NCI-H1048 (cell line): ENCODE measurements around the gene FHL2.

ENCODE experiments used
- DNase-seq: peaks from one replicate; lab custom pipeline; 2025; lab: John Stamatoyannopoulos, UW

Gene FHL2

DNA sequence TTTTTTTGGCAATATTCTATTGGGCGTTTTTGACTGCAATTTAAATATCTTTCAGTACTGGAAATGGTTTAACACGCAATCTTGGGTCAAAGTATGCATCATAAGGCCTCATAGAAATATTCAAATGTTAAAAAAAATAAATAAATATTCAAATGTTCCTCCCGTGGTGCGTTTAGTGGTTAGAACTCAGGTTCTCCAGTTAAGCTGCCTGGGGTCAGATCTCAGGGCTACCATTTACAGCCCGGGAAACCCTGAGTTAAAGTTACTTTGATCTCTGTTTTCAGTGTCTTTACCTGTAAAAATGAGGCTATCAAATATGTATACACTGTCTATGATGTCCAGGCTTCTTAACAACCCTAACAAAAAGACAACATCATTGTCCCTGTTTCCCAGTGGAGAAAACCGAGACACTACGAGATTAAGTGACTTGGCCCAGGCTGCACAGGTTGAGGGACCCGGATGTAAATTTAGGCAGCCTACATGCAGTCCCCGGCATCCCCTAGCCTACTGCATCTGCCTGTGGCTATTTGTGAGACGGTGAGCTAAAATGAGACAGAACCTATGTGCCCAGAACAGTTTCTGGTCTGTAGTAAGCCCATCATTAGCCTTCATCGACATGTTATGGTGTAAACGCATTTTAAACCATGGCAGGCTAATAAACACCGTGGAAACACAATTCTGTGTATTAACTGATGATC lies 1.7 kb downstream of the FHL2 start:
- DNase-seq, result no peak

DNA sequence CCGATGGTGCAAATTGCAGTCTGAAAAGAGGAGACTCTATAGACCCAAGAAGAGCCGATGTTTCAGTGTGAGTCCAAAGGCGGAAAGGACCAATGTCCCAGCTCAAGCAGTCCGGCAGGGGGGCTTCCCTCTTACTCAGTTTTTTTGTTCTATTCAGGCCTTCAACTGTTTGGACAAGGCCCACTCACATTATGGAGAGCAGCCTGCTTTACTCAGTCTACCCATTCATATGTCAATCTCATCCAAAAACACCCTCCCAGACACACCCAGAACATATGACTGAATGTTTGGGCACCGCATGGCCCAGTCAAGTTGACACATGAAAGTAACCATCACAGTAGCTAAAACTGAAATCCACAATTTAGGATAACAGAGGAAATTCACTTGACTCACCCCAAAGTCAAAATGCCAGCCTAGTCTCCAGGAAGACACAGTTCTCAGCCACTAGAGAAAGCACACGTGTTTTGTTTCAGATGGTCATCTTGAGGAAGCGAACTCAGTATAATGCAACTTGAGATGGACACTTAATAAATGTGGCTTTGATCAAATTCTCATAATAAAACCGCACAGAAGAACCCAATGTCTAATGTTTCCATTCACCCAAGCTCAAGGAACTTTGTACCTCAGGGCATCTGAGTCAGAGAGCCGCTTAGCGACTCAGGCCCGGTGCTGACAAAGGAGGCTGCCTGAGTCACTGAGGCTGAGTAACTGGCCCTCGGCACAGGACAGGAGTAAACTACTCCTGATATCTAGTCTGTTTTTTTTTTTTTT lies 2.4 kb downstream of the FHL2 start:
- DNase-seq, result no peak

DNA sequence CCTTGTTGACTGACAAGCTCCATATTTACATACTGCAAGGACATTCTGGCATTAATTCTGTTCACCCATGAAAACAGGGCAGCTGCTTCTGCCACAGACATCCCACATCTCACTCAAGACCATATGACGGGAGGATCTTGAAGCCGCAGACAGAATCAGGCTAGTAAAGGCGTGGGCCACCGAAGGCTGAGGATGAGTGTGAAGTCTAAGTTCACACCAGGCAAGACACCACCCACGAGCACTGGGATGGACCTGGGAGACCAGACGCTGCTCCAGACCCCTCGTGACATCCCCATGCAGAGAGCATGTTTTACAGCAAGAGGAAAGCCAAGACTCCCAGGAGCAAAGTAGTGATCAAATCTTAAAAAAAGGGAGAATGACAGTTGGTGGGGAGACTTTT lies 3.2 kb downstream of the FHL2 start:
- DNase-seq, result no peak

DNA sequence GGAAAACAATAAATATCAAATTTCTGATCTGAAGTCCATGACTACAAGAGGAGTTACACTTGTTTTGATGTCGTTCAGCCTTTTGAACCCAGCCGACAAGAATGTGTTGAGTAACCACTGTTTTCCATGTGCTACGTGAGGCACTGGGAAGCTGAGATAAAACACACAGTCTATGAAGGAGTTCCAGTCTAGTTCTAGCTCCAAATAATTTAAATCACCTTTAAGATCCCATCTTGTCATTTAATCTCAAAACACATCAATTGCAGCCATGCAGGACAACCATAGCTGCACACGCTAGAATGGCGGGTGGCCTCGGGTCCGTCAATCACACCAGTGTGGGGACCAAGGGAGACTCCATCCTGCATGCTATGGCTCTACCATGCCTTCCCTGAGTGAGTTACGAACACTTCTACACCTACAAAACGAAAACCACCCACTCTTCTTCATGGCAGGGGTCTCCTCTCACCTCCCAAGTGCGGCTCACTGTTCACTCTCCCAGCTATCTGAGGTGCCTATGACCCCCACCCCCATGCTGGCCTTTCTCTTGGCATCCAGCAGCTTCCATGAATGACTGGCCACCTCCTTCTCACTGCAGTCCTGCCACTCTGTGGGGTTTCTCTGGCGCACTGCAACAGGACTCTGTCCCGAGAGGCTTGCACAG lies 3.8 kb downstream of the FHL2 start:
- DNase-seq, result no peak

DNA sequence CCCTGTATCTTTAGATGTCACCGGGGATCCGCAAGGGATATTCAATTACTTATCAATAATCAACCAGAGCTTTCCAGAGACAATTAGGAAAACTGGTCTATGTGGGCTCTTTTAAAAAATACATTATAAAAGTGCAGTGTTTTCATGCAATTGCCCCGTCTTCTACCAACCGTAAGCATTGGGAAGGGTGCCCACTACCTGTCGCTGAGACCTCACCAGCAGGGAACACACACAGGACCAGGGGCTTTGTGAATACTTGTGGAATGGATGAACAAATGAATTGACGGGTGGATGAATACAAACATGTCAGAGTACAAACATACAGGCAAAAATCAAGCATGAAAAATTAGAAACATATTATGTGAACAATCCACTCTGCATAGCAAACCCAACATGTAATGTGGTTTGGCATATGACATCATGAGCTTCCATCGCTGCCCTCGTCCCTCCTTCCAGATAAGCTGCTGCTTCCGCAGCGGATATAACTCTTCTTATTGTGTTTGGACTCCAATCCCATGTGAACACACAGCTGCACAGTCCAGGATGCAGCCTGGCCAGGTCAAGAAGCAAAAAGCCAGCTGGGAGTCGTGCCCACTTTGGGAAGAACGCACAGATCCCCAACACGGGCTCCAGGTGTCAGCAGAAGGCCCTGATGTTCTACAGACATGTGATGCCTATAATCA lies 5.3 kb downstream of the FHL2 start:
- DNase-seq, result no peak

DNA sequence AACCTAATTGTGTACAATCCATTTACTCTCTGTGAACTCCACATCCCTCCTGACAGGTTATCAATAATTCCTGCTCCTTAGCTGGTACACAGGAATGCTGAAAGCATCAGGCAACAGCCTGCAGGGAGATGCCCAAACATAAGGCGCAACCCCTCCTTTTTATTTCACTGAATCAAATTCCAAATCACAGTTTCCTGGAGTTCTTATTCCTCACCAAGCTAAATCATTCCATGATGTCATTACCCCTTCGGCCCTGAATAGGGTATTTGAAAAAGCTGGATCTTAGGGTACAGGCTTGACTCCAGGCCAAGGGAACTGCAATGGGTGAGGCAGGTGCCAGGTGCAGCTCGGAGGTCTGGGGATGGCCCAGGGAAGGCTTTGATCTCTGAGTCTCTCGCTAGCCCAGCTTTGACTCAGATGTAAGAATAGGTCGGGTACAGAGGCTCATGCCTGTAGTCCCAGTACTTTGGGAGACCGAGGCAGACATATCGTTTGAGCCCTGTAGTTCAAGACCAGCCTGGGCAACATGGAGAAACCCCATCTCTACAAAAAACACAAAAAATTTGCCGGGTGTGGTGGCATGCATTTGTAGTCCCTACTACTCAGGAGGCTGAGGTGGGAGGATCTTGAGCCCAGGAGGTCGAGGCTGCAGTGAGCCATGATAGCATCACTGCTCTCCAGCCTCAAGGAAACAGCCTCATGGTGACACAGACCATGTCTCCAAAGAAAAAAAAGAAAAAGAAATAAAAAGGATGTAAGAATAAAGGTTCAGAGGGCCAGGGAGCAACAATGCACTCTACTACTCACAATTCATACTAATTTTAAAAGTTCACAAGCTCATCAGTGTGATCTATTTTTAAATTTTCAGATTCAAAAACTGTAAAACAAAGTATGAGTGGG lies 6.8 kb downstream of the FHL2 start:
- DNase-seq, result no peak

DNA sequence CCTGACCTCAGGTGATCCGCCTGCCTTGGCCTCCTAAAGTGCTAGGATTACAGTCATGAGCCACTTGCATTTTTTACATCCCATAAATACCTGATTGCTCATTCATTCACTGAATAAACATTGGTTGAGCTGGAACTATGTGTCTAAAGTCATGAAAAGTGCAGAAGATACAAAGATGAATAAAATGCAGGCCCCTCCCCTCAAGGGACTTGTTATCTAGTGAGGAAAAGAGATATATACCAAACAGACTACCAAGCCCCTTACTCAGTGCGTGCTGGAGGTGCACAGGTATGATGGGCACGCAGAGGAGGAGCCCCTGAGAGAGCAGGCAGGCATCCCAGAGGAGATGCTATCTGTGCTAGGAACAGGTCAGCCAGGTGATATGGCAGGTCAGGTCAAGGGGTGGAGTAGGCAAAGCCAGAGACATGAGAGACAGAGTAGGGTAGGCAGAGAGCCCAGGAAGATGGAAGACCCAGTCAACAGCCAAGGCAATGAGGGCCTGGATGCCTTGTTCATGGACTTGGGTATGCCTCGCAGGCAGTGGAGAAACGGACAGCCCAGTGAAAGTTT lies 7.7 kb downstream of the FHL2 start:
- no peak for DNase-seq

DNA sequence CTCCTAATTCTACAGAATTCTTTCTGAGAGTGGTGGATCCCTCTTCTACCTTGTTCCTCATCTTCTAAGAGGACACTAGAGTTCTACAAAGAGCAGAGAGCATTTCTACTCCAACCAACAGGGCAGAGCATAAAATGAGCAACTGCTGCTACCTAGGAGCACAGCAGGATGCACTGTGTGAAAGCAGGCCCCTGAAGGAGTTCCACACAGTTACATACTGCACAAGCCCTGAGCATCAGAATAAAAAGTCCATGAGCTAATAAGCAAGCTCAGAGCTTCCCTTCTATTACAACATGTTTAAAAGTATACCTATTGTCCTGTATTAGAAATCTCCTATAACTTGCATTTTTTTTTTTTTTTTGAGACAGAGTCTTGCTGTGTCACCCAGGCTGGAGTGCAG lies 8.4 kb downstream of the FHL2 start:
- DNase-seq, result no peak

DNA sequence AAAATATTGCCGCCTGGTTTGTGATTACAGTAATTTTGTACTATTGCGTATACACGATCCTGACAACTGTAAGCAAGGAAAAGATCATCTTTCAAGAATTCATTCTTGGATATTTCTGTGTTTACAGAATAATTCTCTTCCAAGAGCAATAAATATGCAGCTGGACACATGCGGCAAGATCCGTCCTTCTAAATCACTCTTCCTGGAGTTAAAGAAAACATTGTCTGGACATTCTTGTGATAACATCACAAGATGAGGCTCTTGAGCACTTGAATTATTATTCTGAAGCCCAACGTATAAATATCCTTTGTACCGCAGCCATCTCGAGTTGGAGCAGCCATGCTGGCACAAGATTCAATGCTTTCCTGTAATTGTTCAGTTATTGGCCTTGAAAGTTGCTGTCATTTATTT lies 9.9 kb downstream of the FHL2 start:
- no peak for DNase-seq

DNA sequence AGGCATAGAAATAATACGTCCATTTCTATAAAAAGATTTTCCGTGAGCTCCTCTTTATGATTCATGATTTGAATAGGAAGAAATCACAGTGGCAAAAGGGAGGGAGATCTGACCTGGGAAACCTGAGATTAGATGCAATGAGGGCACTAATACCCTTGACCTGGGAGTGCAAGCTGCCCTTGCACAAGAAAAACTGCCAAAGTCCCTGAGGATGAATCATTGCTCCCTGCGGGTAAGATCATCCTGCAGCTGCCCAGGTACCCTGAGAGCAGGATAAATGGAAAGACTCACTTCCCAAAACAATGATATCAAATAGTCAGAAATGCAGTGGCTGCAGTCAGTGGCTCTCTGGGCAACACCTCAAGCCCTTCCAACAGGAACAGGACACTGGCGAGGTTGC lies 11.6 kb downstream of the FHL2 start:
- no peak for DNase-seq

DNA sequence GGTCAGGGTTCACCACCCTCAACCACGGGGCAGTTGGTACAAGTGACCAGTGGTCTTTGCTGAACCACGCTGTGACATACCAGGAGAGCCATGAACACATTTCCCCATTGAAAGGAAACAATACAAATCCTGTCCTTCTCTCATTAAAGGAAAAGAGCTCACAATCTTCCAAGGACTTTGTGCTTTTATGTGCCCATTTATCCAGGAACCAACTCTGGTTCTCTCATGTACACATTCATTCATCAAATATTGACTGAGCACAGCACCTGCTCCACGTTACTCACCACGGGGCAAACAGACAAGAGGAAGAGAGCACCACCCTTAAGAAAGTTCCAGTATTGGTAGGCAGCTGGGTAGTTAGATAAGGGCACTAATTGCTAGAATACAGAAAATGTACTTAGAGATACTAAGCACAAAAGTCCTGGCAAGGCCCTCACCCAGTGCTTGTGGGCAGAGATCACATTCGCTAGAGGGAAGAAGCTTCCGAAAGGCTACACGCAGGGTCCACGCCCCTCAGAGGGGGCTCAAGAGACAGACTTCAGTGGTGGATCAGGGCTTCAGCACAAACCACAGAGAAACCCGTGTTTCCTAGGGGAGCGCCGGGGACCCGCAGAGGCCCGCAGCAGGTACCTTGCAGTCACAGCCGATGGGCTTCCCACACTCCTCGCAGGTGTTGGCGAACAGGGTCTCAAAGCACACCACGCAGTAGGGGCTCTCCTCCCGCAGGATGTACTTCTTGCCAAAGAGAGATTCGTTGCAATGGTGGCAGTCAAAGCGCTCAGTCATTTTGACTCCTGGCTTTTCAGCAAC lies 12.9 kb downstream of the FHL2 start:
- no peak for DNase-seq

DNA sequence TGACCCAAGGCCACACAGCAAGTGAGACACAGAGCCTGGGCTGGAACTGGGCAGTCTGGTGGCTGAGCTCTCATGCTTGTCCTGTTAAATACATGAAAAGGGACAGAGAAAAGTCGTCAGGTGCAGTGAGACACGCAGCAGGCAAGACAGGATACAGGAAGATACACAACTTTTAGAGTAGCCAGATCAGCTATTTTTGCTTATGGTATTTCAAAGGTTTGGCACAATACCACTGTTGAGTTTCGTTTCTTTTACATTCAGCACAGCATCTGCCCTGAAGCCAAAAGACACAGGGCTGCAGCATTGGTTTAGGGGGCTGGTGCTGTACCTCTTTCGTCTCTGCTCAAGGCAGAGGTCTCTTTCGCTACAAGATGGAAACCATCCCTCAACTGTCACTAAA lies 14.0 kb downstream of the FHL2 start:
- no peak for DNase-seq

DNA sequence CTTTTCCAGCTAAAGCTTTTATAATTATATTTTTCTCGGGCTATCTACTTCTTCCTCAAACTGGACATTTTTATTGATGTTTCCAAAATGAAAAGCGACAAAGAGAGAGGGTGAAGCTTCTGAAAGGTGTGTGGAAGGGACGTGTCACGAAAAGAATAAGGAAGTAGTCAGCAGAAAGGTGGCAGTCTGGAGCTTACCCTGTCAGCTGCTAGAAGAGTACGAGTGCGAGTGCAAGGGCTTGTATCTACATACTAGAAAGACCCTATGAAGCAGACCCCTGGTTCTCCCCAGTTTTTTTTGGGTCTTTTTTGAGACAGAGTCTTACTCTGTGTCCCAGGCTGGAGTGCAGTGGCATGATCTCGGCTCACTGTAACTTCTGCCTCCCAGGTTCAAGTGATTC lies 14.6 kb downstream of the FHL2 start:
- no peak for DNase-seq

DNA sequence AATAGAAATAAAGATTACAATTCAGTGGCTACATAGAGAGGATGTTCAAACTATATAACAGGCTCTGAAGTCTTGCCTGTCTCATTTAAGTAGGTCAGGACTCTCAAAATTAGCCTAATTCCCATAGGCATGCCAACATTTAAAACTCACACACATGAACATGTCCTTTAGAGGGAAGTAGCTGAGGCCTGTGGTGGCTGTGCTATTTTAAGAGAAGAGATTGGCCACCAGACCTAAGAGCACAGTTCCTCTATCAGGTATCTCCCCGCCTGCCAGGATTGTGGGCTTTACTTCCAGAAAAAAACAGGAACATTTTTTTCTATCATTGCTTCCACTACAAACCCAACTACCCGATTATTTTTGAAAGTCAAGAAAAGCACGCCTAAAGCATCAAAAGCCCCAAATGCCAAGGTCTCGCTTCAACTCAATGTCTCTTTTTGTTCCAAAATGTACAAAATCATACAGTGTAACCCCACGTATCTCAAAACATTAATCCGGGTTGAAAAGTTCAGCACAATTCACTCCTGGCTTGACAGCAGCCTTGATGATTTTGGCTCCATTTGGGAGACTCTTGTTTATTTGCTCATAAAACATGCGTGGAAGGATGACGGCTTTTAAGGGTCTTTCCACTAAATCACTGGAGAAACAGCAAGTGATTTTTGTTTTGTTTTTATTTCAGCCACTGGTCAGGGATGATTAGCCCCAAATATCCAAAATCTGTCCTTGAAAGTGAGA lies 15.3 kb downstream of the FHL2 start:
- no peak for DNase-seq

DNA sequence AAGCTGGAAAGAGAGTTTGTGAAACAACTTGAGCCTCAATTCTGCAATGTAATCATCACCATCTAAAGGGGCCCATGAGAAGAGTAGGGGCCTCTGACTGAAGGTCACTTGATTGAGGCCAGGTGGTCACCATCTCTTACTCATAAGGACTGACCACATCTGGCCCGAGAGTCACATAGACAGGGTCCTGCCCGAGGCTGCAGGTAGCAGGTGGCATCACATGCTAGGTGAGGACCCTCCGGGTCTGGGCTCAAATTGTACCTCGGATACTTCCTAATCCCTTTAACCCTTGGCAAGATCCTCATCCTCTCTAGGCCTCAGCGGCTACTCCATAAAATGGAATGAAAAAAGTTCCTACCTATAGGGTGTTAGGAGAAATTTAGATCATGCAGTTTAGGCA lies 16.7 kb downstream of the FHL2 start:
- no peak for DNase-seq

DNA sequence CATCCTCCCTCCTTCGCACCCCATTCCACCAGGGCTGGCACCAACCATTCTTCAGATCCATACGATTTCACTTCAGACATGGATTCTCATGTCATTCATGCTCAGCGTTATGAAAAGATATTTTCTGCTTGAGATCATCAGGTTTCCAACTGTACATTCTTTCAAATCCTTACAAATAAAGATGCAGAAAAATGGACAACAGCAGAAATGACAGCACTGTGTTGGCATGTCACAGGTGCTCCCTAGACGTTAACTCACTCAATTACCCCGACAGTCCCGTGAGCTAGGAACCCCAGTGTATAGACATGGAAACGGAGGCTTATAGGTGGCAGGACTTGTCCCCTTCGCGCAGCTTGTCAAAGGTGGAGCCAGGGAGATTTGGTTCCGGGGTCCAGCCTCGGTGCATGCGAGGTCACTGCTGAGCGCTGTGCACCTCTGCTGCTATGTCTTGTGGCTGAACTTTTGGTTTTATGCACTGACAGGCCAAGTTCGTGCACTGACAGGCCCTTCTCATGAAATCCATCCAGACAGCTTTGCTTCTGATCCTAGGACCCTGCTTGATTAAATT lies 17.7 kb downstream of the FHL2 start:
- no peak for DNase-seq

DNA sequence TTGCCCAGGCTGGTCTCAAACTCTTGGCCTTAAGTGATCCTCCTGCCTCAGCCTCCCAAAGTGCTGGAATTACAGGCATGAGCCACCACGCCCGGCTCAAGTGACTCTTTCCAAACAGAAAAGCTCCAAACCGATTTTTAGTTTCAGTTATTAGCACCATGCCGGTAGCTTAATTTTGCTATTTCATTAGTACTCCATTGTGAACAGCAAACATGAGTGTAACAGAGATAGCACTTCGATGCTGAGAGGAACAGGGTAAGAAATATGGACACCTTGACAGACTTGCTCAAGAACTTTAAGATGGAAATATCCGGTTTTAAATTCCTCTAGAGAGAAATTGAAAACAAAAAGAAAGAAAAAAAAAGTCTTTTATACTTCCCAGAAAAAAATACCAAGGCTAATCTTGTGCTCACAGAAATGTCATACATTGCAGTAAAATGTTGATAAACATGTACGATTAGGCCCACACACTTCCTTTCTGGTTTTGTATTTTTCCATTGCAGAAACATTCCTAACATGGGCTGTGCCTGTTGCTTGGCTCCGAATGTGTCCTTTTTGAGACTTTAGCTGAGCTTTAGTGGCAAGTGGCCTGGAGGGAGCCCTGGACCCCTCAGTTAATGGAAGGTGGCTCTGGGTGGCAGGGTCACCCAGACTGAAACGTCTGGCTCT lies 18.3 kb downstream of the FHL2 start:
- no peak for DNase-seq

DNA sequence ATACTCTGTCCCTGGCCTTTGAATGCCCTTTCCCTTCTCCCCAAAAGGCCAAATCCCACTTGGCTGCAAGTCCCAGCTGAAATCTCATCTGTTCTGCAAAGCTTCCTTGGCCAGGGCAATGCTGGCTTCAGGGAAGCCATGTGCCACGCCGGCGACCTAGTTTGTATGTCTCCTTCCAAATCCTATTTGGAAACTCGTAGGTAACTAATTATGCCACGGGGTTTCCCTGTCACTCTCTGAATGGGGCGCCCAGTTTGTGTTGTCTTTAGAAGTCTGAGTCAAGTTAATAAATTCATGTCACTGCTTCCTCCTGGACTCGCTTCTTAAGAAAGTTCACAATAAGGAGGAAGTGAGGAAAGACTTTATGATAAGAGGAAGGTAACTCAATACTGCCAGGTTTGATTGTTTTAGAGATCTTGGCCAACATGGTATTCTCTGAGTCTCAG lies 19.1 kb downstream of the FHL2 start:
- DNase-seq, result no peak

DNA sequence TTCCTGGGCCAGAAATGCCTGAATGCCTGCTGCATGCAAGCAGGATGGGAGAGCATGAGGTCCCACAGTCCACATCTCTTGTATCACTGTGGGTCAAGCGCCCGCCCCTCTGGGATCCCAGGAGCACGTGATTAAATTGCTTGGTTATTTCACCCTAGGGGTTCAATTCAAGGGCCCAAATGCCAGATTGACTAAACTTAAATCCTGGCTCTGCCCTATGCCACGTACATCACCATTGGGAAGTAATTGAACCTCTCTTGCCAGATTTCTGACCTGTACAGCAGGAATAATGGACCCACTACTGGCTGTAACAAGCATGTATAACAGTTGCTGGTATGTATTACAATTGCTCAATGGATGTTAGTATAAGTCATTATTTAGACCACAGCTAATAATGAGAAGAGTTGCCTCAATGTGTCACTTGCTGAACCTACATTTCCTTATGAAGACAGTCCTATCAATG lies 19.9 kb downstream of the FHL2 start:
- no peak for DNase-seq
